Liver (tissue), 9 donors: ENCODE results near the gene ALK. TPM values are rescaled to one million over a fixed set of nuclear protein-coding genes. Genes with fewer than 3 reads are reported as not detected.

Source experiments
- DNase-seq: peaks from one replicate; pipeline ENCODE4 v3.0.0-alpha.2; 2017; ENCODE audit warnings: low spot score
- H3K27ac ChIP-seq, 2 donors: one replicate each; pipeline ENCODE4 v1.7.0; 2013; ENCODE audit warnings: inconsistent platforms in 2 of 2, low read length in 2 of 2, control low read depth in 1 of 2, low read depth in 1 of 2, mild to moderate bottlenecking in 1 of 2
- H3K27me3 ChIP-seq, 4 donors: one replicate each; pipeline versions ENCODE4 v1.6.1 to v1.7.0; 2013; ENCODE audit warnings: low read length in 3 of 4, inconsistent platforms in 1 of 4, mild to moderate bottlenecking in 1 of 4, moderate library complexity in 1 of 4; ENCODE audit not compliant: control insufficient read depth in 4 of 4, insufficient read depth in 4 of 4
- H3K36me3 ChIP-seq, 4 donors: one replicate each; pipeline versions ENCODE4 v1.6.1 to v1.7.0; 2013; ENCODE audit warnings: low read length in 3 of 4, mild to moderate bottlenecking in 3 of 4, low read depth in 1 of 4, moderate library complexity in 1 of 4; ENCODE audit not compliant: control insufficient read depth in 4 of 4, insufficient read depth in 3 of 4
- H3K4me1 ChIP-seq, 4 donors: one replicate each; pipeline versions ENCODE4 v1.6.1 to v1.7.0; 2013; ENCODE audit warnings: low read length in 3 of 4, mild to moderate bottlenecking in 3 of 4, moderate library complexity in 1 of 4; ENCODE audit not compliant: control insufficient read depth in 4 of 4, insufficient read depth in 4 of 4
- H3K4me3 ChIP-seq, 3 donors: one replicate each; pipeline versions ENCODE4 v1.6.1 to v1.7.0; 2013; ENCODE audit warnings: low read length in 3 of 3, control low read depth in 1 of 3, low read depth in 1 of 3, mild to moderate bottlenecking in 1 of 3
- H3K9ac ChIP-seq, 2 donors: one replicate each; pipeline ENCODE4 v1.7.0; 2013; ENCODE audit warnings: low read length in 2 of 2, mild to moderate bottlenecking in 2 of 2, moderate library complexity in 2 of 2, control low read depth in 1 of 2, low read depth in 1 of 2
- H3K9me3 ChIP-seq, 4 donors: one replicate each; pipeline versions ENCODE4 v1.6.1 to v1.7.0; 2013; ENCODE audit warnings: low read length in 3 of 4; ENCODE audit not compliant: control insufficient read depth in 4 of 4
- ATF3 ChIP-seq: IDR thresholded peaks from 2 replicates; pipeline ENCODE4 v1.6.1; 2016; ENCODE audit warnings: antibody characterized with exemption
- CTCF ChIP-seq: fragments of 150-350 bp; IDR thresholded peaks from 2 replicates; pipeline ENCODE4 v1.5.1; 2017; ENCODE audit warnings: improper control_type of control experiment, low read depth, low read length; ENCODE audit not compliant: missing input control
- FOXA1 ChIP-seq: IDR thresholded peaks from 2 replicates; pipeline ENCODE4 v1.6.1; 2016; ENCODE audit warnings: antibody characterized with exemption
- FOXA2 ChIP-seq: IDR thresholded peaks from 2 replicates; pipeline ENCODE4 v1.6.1; 2016; ENCODE audit warnings: antibody characterized with exemption
- GABPA ChIP-seq, 2 donors: IDR thresholded peaks in 1 of 2; conservative IDR thresholded peaks in 1 of 2; 2 replicates each; pipeline ENCODE4 v1.6.1; 2016; ENCODE audit warnings: antibody characterized with exemption in 2 of 2, mild to moderate bottlenecking in 1 of 2, moderate library complexity in 1 of 2
- HNF4A ChIP-seq, 2 donors: conservative IDR thresholded peaks; 2 replicates each; pipeline ENCODE4 v1.6.1; 2016; ENCODE audit warnings: antibody characterized with exemption in 2 of 2, mild to moderate bottlenecking in 2 of 2
- HNF4G ChIP-seq: IDR thresholded peaks from 2 replicates; pipeline ENCODE4 v1.6.1; 2016; ENCODE audit warnings: antibody characterized with exemption
- JUND ChIP-seq, 2 donors: IDR thresholded peaks; 2 replicates each; pipeline ENCODE4 v1.6.1; 2016; ENCODE audit warnings: antibody characterized with exemption in 2 of 2
- NR2F2 ChIP-seq: IDR thresholded peaks from 2 replicates; pipeline ENCODE4 v1.6.1; 2016; ENCODE audit warnings: antibody characterized with exemption
- RAD21 ChIP-seq, 2 donors: IDR thresholded peaks; 2 replicates each; pipeline ENCODE4 v1.6.1; 2016; ENCODE audit warnings: antibody characterized with exemption in 2 of 2, mild to moderate bottlenecking in 2 of 2
- REST ChIP-seq: IDR thresholded peaks from 2 replicates; pipeline ENCODE4 v1.6.1; 2016; ENCODE audit warnings: antibody characterized with exemption, mild to moderate bottlenecking
- RXRA ChIP-seq, 2 donors: IDR thresholded peaks; 2 replicates each; pipeline ENCODE4 v1.6.1; 2017 to 2018; ENCODE audit warnings: antibody characterized with exemption in 2 of 2, mild to moderate bottlenecking in 1 of 2
- SP1 ChIP-seq: IDR thresholded peaks from 2 replicates; pipeline ENCODE4 v1.6.1; 2018; ENCODE audit warnings: antibody characterized with exemption, mild to moderate bottlenecking
- TAF1 ChIP-seq: conservative IDR thresholded peaks from 2 replicates; pipeline ENCODE4 v1.6.1; 2016; ENCODE audit warnings: antibody characterized with exemption, mild to moderate bottlenecking
- YY1 ChIP-seq: IDR thresholded peaks from 2 replicates; pipeline ENCODE4 v1.6.1; 2016; ENCODE audit warnings: antibody characterized with exemption, mild to moderate bottlenecking
- ZBTB33 ChIP-seq: IDR thresholded peaks from 2 replicates; pipeline ENCODE4 v1.6.1; 2016; ENCODE audit warnings: antibody characterized with exemption
- WGBS: extraction: QIAGEN DNeasy Blood & Tissue Kit; methylation state at CpG from one replicate; pipeline ENCODE4 v1.1.7; 2013; 5-methylcytosine and 5-hydroxymethylcytosine counted together
- polyA plus RNA-seq, 2 donors: library from polyadenylated mRNA; stranded (reverse) in 1 of 2; unstranded in 1 of 2; fragments of 200-250 nt in 1 of 2; fragments of >200 nt in 1 of 2; fragmentation: Nextera tagmentation in 1 of 2; extraction: Ambion mirVana in 1 of 2; gene quantifications; one replicate each; pipeline versions ENCODE4 v1.2.1 to v1.2.3, GENCODE V29; 2013 to 2015
- total RNA-seq, 2 donors: library from RNA; depleted of rRNA; stranded (reverse); fragments of >200 nt; gene quantifications; one replicate each; pipeline ENCODE4 v1.2.3, GENCODE V29; 2014
- donor health status: healthy.
- donor health status: healthy.
- donor health status: healthy.
- donor health status: healthy.
- donor health status: healthy.

Gene ALK
- total and polyA plus RNA-seq, 4 donors = under 0.01 TPM; not detected in 3

GRCh38 chr2:29482348-29482747, 439.0 kb downstream of the ALK start:
- WGBS = 94% methylated on average over 2 of the region's 2 CpGs

GRCh38 chr2:29481313-29481712, 440.1 kb downstream of the ALK start:
- no peaks in the 10 kb centered on the region for H3K36me3 ChIP-seq
- H3K27ac ChIP-seq = no peak overlapping the region
- no peak overlapping the region for H3K9ac ChIP-seq
- H3K27me3 ChIP-seq = no peaks in the 10 kb centered on the region
- no peak overlapping the region for H3K4me3 ChIP-seq
- no peaks in the 10 kb centered on the region for H3K9me3 ChIP-seq
- WGBS = 92% methylated on average over 1 of the region's 1 CpG
- no peaks in the 10 kb centered on the region for H3K4me1 ChIP-seq
- no peak for DNase-seq
- no peak for TF ChIP-seq GABPA (IDR thresholded peaks at IDR 0.05 in 1 of 2, conservative IDR thresholded peaks at IDR 0.05 in 1 of 2)
- TF ChIP-seq REST = no peak
- no peak for TF ChIP-seq RXRA (IDR thresholded peaks at IDR 0.05)
- no peak for TF ChIP-seq HNF4G
- TF ChIP-seq SP1 = no peak
- no peak for TF ChIP-seq CTCF
- TF ChIP-seq HNF4A (conservative IDR thresholded peaks at IDR 0.05) = no peak
- no peak for TF ChIP-seq NR2F2

More at GRCh38 chr2:29482348-29482747, 439.0 kb downstream of the ALK start:
- Histone ChIP-seq H3K9ac (no peak overlapping the region), H3K27me3 (no peaks in the 10 kb centered on the region), H3K9me3 (no peaks in the 10 kb centered on the region), H3K36me3 (no peaks in the 10 kb centered on the region), H3K4me1 (no peaks in the 10 kb centered on the region), H3K27ac (no peak overlapping the region), H3K4me3 (no peak overlapping the region)
- DNase-seq = no peak
- no peak for TF ChIP-seq JUND (IDR thresholded peaks at IDR 0.05)
- no peak for TF ChIP-seq ATF3
- no peak for TF ChIP-seq RAD21 (IDR thresholded peaks at IDR 0.05)
- TF ChIP-seq SP1 = no peak
- no peak for TF ChIP-seq FOXA2
- no peak for TF ChIP-seq ZBTB33
- no peak for TF ChIP-seq RXRA (IDR thresholded peaks at IDR 0.05)
- TF ChIP-seq REST = no peak
- no peak for TF ChIP-seq YY1
- no peak for TF ChIP-seq GABPA (IDR thresholded peaks at IDR 0.05 in 1 of 2, conservative IDR thresholded peaks at IDR 0.05 in 1 of 2)
- no peak for TF ChIP-seq TAF1
- TF ChIP-seq NR2F2 = no peak
- no peak for TF ChIP-seq HNF4G
- TF ChIP-seq FOXA1 = no peak
